Measurements from ENCODE around the gene C2CD4A. TPM values are rescaled to one million over a fixed set of nuclear protein-coding genes. Genes with fewer than 3 reads are reported as not detected.

Gene C2CD4A
- polyA plus RNA-seq, 1 of the 3 experiments (the other 2 are of a cell fraction): not detected

GRCh38 chr15:62060113-62060895 lies 6.5 kb upstream of the C2CD4A start, which contains the start of gene VPS13C (continued):
- TF ChIP-seq CHD2 (IDR thresholded peaks at IDR 0.05; ENCODE audit: low read length, partially characterized antibody): peak; percentile 80
- no peak for TF ChIP-seq RXRA (IDR thresholded peaks at IDR 0.05; ENCODE audit: borderline replicate concordance, low read depth)
- TF ChIP-seq GATA2 (CRISPR knock-in tag; IDR thresholded peaks at IDR 0.05): no peak
- TF ChIP-seq FOXM1 (IDR thresholded peaks at IDR 0.05; ENCODE audit: low read depth): no peak
- peak; percentile 63; the same call in 1 of the 2 replicates for TF ChIP-seq USF2 (IDR thresholded peaks at IDR 0.05; ENCODE audit: borderline replicate concordance, low read depth, low read length)
- no peak for TF ChIP-seq NFIC (IDR thresholded peaks at IDR 0.05; ENCODE audit: borderline replicate concordance)
- 0 out of 2 replicates have a peak, but pooled peaks have one; percentile 28 for TF ChIP-seq RFX5 (IDR thresholded peaks at IDR 0.05; ENCODE audit: low read length)
- peak; percentile 79 for TF ChIP-seq USF1 (IDR thresholded peaks at IDR 0.05; ENCODE audit: borderline replicate concordance, low read depth)
- no peak; the same call in 1 of the 2 replicates for TF ChIP-seq FOXJ3 (CRISPR knock-in tag; IDR thresholded peaks at IDR 0.05)
- TF ChIP-seq ELF1 (IDR thresholded peaks at IDR 0.05): no peak
- TF ChIP-seq JUND (IDR thresholded peaks at IDR 0.05): no peak
- TF ChIP-seq MEF2A (IDR thresholded peaks at IDR 0.05; ENCODE audit: borderline replicate concordance, low read depth): no peak

- DNase-seq: no peak
These were observed 5.9 kb upstream of the C2CD4A start for GRCh38 chr15:62060896-62061280.

More at GRCh38 chr15:62060896-62061280, 5.9 kb upstream of the C2CD4A start:
- Histone ChIP-seq H3F3A (replicated peaks; ENCODE audit: insufficient read depth) (peaks cover 8% of the 10 kb centered on the region), H3K27ac (ENCODE audit: low read depth in 2 of 2, low read length in 1 of 2) (peak overlapping the region; percentile 76 to 91; a peak in 3 of 4 replicates), H3K4me3 (ENCODE audit: low read depth in 2 of 2, low read length in 1 of 2) (peak overlapping the region; percentile 74 to 92), H3K4me1 (ENCODE audit: control insufficient read depth in 1 of 2, insufficient read depth in 2 of 2, low read depth in 1 of 2, low read length in 1 of 2) (peaks cover 0 to 7% of the 10 kb centered on the region in 2 experiments; a peak in 2 of 4 replicates), H3K9me3 (no peaks in the 10 kb centered on the region), H3K9ac (peak overlapping the region; percentile 78; the same call in 1 of the 2 replicates), H3K9me2 (no peaks in the 10 kb centered on the region), H4K20me1 (ENCODE audit: insufficient read depth) (peaks cover 9% of the 10 kb centered on the region; the same call in 1 of the 2 replicates), H2AFZ (ENCODE audit: low read depth) (peak overlapping the region; percentile 96), H3K4me2 (peak overlapping the region; percentile 89), H3K36me3 (replicated peaks in 1 of 2; ENCODE audit: control insufficient read depth in 1 of 2, insufficient read depth in 2 of 2, low read length in 1 of 2) (peaks cover 0 to 2% of the 10 kb centered on the region in 2 experiments), H3K27me3 (ENCODE audit: insufficient read depth) (no peaks in the 10 kb centered on the region), H3K79me2 (ENCODE audit: insufficient read depth) (peaks cover 40% of the 10 kb centered on the region)
- POLR2A ChIA-PET: interaction anchor here (1.2 kb wide), 1 partner anchor 104 kb away, joined by 3 read pairs; the partner anchor contains the start of gene C2CD4B
- WGBS (ENCODE audit: low lambda C conversion rate): 56% methylated on average over 12 of the region's 12 CpGs
- TF ChIP-seq JUND (IDR thresholded peaks at IDR 0.05) (no peak), EP300 (IDR thresholded peaks at IDR 0.05; ENCODE audit: borderline replicate concordance in 1 of 2, low read depth in 1 of 2, low read length in 1 of 2) (no peak), IRF3 (IDR thresholded peaks at IDR 0.05; ENCODE audit: low read depth, low read length) (no peak), CHD2 (IDR thresholded peaks at IDR 0.05; ENCODE audit: low read length, partially characterized antibody) (no peak), YY1 (IDR thresholded peaks at IDR 0.05; ENCODE audit: low read depth) (no peak), ZBTB33 (IDR thresholded peaks at IDR 0.05; ENCODE audit: borderline replicate concordance, low read depth) (no peak)
- CTCF ChIA-PET: interaction anchor here (0.6 to 4.7 kb wide), 37 partner anchors 8 to 1093 kb away, joined by 3 to 27 read pairs (median 4); partner anchors contain the start of gene C2CD4B

Data from SK-N-SH (cell line).